GM23338 (cell line): Measurements from ENCODE around the gene EIF4E2.

Source experiments
- CREB1 ChIP-seq: fragments of 250-450 bp; sonication (Bioruptor Pico); IDR thresholded peaks from 2 replicates; pipeline ENCODE4 v1.5.0; 2020; ENCODE audit warnings: low read depth, mild to moderate bottlenecking, moderate library complexity
- CTCF ChIP-seq, 2 experiments: fragments of 200-600 bp in 1 of 2; sonication (generic) in 1 of 2; conservative IDR thresholded peaks; 2 replicates each; pipeline versions ENCODE4 v1.5.1 to v1.6.1; 2016 to 2017; ENCODE audit warnings: antibody characterized with exemption in 2 of 2, low read depth in 2 of 2, mild to moderate bottlenecking in 2 of 2, moderate library complexity in 1 of 2
- EZH2 ChIP-seq: fragments of 200-600 bp; sonication (generic); IDR thresholded peaks from one replicate; pipeline ENCODE4 v1.8.0; 2017; ENCODE audit warnings: antibody characterized with exemption, mild to moderate bottlenecking, low read depth; ENCODE audit not compliant: unreplicated experiment
- EZH2phosphoT487 ChIP-seq: fragments of 200-600 bp; sonication (generic); IDR thresholded peaks from one replicate; pipeline ENCODE4 v1.8.1; 2018; ENCODE audit warnings: antibody characterized with exemption; ENCODE audit not compliant: unreplicated experiment
- NANOG ChIP-seq: IDR thresholded peaks from 2 replicates; pipeline ENCODE4 v1.6.1; 2016; ENCODE audit warnings: antibody characterized with exemption, borderline replicate concordance
- POLR2AphosphoS5 ChIP-seq: IDR thresholded peaks from 2 replicates; pipeline ENCODE4 v1.6.1; 2016; ENCODE audit warnings: antibody characterized with exemption, low read depth
- REST ChIP-seq: IDR thresholded peaks from one replicate; pipeline ENCODE4 v1.6.1; 2018; ENCODE audit warnings: antibody characterized with exemption; ENCODE audit not compliant: unreplicated experiment
- STAT1 ChIP-seq: IDR thresholded peaks from one replicate; pipeline ENCODE4 v1.6.1; 2016; ENCODE audit warnings: antibody characterized with exemption; ENCODE audit not compliant: unreplicated experiment

- TF ChIP-seq CTCF (conservative IDR thresholded peaks at IDR 0.05; ENCODE audit: low read depth in 2 of 2) (no peak), REST (no peak), POLR2AphosphoS5 (no peak), EZH2phosphoT487 (no peak), EZH2 (no peak), NANOG (no peak), STAT1 (no peak), CREB1 (no peak)
Measured at GRCh38 chr2:232525199-232525598, 25.3 kb upstream of the EIF4E2 start.
